SJCRH30 (cell line): ENCODE measurements around the gene MAP3K5. TPM values are rescaled to one million over a fixed set of nuclear protein-coding genes. Genes with fewer than 3 reads are reported as not detected.
"Not testable (repeated sequence)": the region's sequence is repeated elsewhere in the genome, so short reads cannot be mapped to it uniquely, and the experiment has no call there.

Experiments used
- DNase-seq, 2 experiments: peaks; one replicate each; pipeline ENCODE4 v3.0.0-alpha.2; 2015 to 2020
- H3K27ac ChIP-seq: fragments of 250-450 bp; sonication (Bioruptor Pico); 2 replicates; pipeline ENCODE4 v1.5.1; 2020; ENCODE audit warnings: mild to moderate bottlenecking, moderate library complexity
- H3K27me3 ChIP-seq: fragments of 250-450 bp; sonication (Bioruptor Pico); 2 replicates; pipeline ENCODE4 v1.5.1; 2020; ENCODE audit warnings: mild to moderate bottlenecking, moderate library complexity
- H3K36me3 ChIP-seq: fragments of 250-450 bp; sonication (Bioruptor Pico); 2 replicates; pipeline ENCODE4 v1.5.1; 2020; ENCODE audit warnings: mild to moderate bottlenecking, moderate library complexity
- H3K4me1 ChIP-seq: fragments of 250-450 bp; sonication (Bioruptor Pico); 2 replicates; pipeline ENCODE4 v1.5.1; 2020; ENCODE audit warnings: mild to moderate bottlenecking, moderate library complexity
- H3K4me3 ChIP-seq: fragments of 250-450 bp; sonication (Bioruptor Pico); 2 replicates; pipeline ENCODE4 v1.5.1; 2020; ENCODE audit warnings: mild to moderate bottlenecking, moderate library complexity
- H3K9me3 ChIP-seq: fragments of 250-450 bp; sonication (Bioruptor Pico); replicated peaks from 2 replicates; pipeline ENCODE4 v1.5.1; 2020; ENCODE audit warnings: mild to moderate bottlenecking, moderate library complexity
- total RNA-seq: library from RNA; depleted of rRNA; stranded (reverse); fragments of >200 nt; shearing (Covaris generic); gene quantifications from 2 replicates; pipeline ENCODE4 v1.2.3, GENCODE V29; 2014

MAP3K5 gene
- total RNA-seq, 1 experiment from 2014 or later, result 15.9 TPM

DNA sequence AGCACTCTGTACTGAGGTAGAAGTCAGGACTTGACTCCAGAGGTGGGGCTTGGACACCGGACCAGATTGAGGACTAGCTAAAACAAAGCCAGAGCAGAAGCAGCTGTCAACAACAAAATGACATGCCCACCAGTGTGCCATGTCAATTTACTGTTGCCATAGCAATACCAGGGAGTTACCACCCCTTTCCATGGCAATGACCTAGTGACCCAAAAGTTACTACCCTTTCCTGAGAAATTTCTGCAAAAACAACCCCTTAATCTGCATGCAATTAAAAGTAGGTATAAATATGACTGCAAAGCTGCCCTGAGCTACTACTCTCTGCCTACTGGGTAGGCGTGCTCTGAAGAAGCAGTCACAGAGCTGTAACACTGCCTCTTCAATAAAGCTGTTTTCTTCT, 21.0 kb downstream of the MAP3K5 start:
- Histone ChIP-seq H3K27me3 (no peaks in the 10 kb centered on the region), H3K9me3 (no peaks in the 10 kb centered on the region), H3K4me1 (no peaks in the 10 kb centered on the region), H3K36me3 (no peaks in the 10 kb centered on the region), H3K4me3 (no peak overlapping the region), H3K27ac (no peak overlapping the region)
- DNase-seq, result no peak

DNA sequence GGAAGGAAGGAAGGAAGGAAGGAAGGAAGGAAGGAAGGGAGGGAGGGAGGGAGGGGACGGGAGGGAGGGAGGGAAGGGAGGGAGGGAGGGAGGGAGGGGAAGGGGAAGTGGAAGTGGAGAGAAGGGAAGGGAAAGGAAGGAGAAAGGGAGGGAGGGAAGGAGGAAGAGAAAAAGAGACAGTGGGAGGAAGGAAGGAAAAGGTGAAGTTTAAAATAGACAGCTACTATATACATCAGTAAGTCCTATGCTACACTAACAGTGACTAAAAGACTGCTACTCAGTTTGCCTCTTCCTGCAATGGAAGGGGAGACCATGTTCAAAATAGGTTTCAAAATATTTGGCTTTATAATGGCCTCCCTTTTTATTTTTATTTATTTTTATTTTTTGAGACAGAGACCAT, 22.5 kb downstream of the MAP3K5 start:
- no peak for DNase-seq
- H3K4me3 ChIP-seq, result no peak overlapping the region
- no peaks in the 10 kb centered on the region for H3K4me1 ChIP-seq
- H3K36me3 ChIP-seq, result no peaks in the 10 kb centered on the region
- no peaks in the 10 kb centered on the region for H3K9me3 ChIP-seq
- H3K27me3 ChIP-seq, result no peaks in the 10 kb centered on the region
- H3K27ac ChIP-seq, result no peak overlapping the region

DNA sequence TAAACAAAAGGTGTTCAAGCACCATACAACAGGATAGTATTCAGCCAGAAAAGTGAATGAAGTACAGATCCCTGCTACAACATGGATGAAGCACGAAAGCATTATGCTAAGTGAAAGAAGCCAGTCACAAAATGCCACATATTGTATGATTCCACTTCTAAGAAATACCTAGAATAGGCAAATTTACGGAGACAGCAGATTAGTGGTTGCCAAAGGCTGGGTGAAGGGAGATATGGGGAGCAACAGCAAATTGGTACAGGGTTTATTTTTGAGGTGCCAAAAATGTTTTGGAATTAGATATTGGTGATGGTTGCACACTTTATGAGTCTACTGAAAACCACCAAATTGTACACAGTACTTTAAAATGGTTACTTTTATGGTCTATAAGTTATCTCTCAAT, 23.2 kb downstream of the MAP3K5 start:
- no peaks in the 10 kb centered on the region for H3K4me1 ChIP-seq
- H3K27me3 ChIP-seq, result no peaks in the 10 kb centered on the region
- H3K27ac ChIP-seq, result no peak overlapping the region
- no peaks in the 10 kb centered on the region for H3K9me3 ChIP-seq
- H3K4me3 ChIP-seq, result no peak overlapping the region
- no peak for DNase-seq
- H3K36me3 ChIP-seq, result no peaks in the 10 kb centered on the region

DNA sequence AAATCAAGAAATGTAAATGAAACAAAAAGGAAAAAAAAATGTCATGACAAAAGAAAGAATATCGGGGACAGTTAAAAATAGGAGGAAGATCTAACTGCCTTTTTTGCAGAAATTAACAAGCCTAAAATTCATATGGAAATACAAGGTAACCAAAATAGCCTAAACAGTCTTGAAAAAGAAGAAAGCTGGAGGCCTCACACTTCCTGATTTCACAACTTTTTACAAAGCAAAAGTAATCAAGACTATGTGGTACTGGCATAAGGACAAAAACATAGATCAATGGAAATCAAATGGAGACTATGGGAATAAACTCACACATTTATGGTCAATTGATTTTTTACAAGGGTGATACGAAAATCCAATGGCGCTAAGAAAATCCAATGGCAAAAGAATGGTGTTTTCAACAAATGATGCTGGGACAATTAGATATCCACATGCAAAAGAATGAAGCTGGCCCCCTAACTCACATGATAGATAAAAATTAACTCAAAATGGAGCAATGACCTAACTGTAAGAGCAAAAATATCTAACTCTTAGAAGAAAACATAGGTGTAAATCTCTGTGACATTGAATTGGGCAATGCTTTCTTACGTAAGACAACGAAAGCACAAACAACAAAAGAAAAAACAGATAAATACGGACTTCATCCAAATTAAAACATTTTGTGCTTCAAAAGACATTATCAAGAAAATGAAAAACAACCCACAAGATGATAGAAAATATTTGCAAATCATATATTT, 24.5 kb downstream of the MAP3K5 start:
- Histone ChIP-seq H3K27me3 (no peaks in the 10 kb centered on the region), H3K27ac (no peak overlapping the region), H3K36me3 (no peaks in the 10 kb centered on the region), H3K9me3 (no peaks in the 10 kb centered on the region), H3K4me1 (0 out of 2 replicates have a peak, but pooled peaks cover 7% of the 10 kb centered on the region), H3K4me3 (no peak overlapping the region)
- no peak for DNase-seq

DNA sequence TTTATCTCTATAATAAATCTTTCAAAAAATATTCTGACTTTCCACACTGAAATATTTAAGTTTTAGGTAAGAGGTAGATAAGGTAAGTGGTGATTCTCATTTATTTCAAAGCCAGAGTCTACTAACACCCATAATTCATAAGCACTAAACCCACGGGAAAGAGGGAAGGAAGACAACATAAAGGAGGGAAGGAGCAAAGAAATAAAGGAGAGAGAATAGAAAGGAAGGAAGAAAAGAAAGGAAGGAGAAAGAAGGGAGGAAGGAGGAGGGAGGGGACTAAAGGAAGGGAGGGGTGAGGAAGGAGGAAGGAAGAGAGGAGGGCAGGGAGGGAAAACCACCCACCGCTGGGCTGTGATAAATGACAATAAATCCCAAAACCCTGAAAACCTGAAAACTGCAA, 25.2 kb downstream of the MAP3K5 start:
- H3K27ac ChIP-seq, result no peak overlapping the region
- no peaks in the 10 kb centered on the region for H3K36me3 ChIP-seq
- no peaks in the 10 kb centered on the region for H3K9me3 ChIP-seq
- peaks cover 13% of the 10 kb centered on the region; the same call in 1 of the 2 replicates for H3K4me1 ChIP-seq
- H3K4me3 ChIP-seq, result no peak overlapping the region
- no peak for DNase-seq
- H3K27me3 ChIP-seq, result no peaks in the 10 kb centered on the region

DNA sequence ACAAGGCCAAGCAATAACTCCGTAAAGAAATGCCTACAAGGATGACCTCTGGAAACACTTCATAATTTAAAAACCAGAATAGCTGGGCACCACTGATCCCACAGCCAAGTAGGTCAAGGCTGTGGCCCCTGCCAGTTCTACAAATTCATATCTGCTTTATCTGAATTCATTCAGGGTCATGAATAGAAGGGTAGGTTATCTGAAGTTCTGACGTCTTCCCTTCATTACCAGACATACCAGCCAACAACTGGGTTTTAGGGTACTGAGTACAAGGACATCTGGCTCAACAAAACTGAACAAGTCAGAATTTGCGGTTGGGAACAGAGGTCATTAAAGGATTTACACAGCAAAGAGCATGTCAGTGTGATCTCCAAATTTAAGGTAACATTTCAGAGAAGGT, 26.0 kb downstream of the MAP3K5 start:
- Histone ChIP-seq H3K4me1 (peaks cover 14% of the 10 kb centered on the region; the same call in 1 of the 2 replicates), H3K27me3 (no peaks in the 10 kb centered on the region), H3K9me3 (no peaks in the 10 kb centered on the region), H3K4me3 (no peak overlapping the region), H3K27ac (no peak overlapping the region), H3K36me3 (no peaks in the 10 kb centered on the region)
- DNase-seq, result no peak

DNA sequence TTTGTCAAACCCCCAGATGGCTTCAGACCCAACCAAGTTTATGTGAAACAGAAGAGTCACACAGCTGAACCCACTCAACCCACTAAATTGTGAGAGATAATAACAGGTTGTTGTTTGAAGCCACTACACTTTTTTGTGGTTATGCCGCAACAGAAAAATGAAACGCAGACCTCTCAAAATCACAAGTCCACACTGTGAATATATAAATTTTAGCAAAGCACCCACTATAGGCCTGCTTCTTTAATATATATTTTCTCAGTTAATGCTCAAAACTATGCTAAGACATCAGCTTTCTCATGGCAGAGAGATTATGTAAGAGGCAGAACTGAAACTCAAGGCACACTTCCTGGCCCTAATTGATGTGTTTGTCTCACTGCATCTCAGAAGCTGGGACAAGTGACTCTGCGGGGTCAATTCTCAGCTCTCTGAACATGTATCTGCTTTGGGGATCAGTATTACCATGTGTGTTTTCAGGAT, 27.7 kb downstream of the MAP3K5 start:
- H3K27me3 ChIP-seq, result no peaks in the 10 kb centered on the region
- DNase-seq, result no peak
- no peak overlapping the region for H3K27ac ChIP-seq
- no peaks in the 10 kb centered on the region for H3K9me3 ChIP-seq
- no peaks in the 10 kb centered on the region for H3K36me3 ChIP-seq
- H3K4me1 ChIP-seq, result peaks cover 14% of the 10 kb centered on the region; the same call in 1 of the 2 replicates
- no peak overlapping the region for H3K4me3 ChIP-seq

DNA sequence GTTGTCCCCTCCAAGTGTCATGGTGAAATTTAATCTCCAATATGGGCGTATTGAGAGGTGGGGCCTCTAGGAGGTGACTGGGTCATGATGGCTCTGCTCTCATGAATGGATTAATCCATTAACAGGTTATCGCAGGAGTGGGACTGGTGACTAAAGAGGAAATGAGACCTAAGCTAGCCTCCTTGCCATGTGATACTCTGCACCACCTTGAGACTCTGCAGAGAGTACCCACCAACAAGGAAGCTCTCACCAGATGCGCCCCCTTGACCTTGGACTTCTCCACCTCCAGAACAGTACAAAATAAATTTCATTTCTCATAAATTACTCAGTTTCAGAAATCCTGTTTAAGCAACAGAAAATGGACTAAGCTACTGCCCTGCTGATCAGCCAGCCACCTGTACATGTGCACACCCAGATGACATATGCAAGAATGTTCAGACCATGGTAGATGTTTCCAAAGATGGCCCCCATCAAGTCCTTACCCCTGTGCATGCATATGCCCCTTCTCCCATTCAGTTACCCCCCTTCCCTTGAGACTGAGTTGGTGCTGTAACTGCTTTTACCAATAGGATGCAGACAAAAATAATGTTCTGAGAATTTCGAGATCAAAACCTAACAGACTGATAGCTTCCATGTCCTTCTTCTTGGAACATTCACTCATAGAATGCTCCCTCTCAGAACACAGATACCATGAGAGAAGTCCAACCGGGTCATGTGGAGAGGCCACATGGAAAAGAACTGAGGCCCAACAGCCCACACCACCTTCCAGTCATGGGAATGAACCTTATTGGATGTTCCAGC, 28.4 kb downstream of the MAP3K5 start:
- no peaks in the 10 kb centered on the region for H3K9me3 ChIP-seq
- H3K36me3 ChIP-seq, result no peaks in the 10 kb centered on the region
- peaks cover 14% of the 10 kb centered on the region; the same call in 1 of the 2 replicates for H3K4me1 ChIP-seq
- H3K27me3 ChIP-seq, result no peaks in the 10 kb centered on the region
- no peak overlapping the region for H3K27ac ChIP-seq
- DNase-seq, result no peak
- H3K4me3 ChIP-seq, result no peak overlapping the region

DNA sequence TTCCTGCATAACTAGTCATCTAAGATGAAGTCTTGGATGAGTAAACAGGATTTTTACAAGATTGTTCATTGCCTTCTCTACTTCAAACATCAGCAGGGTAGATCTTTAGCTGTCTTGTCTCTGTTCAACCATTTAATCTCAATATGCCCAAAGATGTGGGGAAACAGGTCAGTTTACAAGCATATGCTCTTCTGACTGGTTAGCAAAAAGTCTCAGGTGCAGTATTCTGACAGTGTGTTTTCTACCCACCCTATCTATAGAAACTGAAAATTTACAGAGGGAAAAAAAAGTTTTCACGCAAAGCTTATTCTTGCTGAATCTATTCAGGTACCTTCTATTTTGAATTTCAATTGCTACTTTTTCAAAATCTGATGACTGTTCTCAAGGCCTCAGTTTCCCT, 29.0 kb downstream of the MAP3K5 start:
- no peaks in the 10 kb centered on the region for H3K27me3 ChIP-seq
- no peak overlapping the region for H3K4me3 ChIP-seq
- H3K4me1 ChIP-seq, result peaks cover 14% of the 10 kb centered on the region; the same call in 1 of the 2 replicates
- H3K27ac ChIP-seq, result no peak overlapping the region
- no peaks in the 10 kb centered on the region for H3K36me3 ChIP-seq
- no peaks in the 10 kb centered on the region for H3K9me3 ChIP-seq
- DNase-seq, result no peak

DNA sequence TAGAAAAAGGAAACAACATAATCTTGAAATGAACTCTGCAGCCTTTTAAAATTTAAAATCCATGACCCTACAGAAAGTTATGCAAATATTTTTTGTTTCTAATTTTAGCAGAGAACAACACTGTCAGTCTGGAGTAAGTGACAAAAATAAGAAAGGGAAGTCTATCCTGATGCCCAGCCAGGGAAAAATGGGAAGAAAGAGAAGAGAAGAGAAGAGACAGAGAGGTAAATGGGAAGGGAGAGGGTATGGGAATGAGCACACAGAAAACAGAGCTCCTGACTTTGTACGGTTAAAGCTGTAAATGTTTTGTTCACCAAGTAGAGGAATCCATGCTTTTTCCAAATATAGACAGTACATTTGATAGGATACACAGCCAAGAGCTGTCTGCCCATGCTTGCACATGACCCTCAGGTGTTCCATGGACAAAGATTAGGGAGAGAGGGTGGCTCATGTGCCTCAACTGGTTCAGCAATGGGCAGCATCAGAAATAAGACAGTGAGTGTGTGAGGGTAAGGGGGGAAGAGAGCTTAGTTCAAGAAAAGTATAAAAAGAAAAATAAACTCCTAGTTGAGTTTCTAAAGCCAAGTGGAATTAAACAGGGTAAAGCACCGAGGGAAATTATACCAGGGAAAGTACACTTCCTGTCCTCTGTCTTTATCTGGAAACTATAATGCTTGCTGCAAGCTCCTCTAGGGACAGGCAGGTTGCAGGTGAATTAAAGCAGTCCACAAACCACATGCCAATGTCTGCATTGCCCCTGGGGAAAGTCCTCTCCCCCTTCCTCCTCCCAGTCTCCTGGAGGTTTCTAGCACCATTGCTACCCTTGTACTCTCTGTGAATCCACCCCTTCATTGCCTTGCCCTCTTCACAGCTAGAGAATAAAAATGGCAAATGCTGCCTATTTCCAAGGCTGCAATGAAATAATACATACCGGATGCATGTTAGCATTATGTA, 30.0 kb downstream of the MAP3K5 start:
- Histone ChIP-seq H3K36me3 (no peaks in the 10 kb centered on the region), H3K4me3 (peak overlapping the region; percentile 37), H3K4me1 (peaks cover 14% of the 10 kb centered on the region; the same call in 1 of the 2 replicates), H3K27me3 (no peaks in the 10 kb centered on the region), H3K9me3 (no peaks in the 10 kb centered on the region), H3K27ac (peak overlapping the region; percentile 16; the same call in 1 of the 2 replicates)
- peak in 1 of 2 experiments; percentile 26 for DNase-seq

DNA sequence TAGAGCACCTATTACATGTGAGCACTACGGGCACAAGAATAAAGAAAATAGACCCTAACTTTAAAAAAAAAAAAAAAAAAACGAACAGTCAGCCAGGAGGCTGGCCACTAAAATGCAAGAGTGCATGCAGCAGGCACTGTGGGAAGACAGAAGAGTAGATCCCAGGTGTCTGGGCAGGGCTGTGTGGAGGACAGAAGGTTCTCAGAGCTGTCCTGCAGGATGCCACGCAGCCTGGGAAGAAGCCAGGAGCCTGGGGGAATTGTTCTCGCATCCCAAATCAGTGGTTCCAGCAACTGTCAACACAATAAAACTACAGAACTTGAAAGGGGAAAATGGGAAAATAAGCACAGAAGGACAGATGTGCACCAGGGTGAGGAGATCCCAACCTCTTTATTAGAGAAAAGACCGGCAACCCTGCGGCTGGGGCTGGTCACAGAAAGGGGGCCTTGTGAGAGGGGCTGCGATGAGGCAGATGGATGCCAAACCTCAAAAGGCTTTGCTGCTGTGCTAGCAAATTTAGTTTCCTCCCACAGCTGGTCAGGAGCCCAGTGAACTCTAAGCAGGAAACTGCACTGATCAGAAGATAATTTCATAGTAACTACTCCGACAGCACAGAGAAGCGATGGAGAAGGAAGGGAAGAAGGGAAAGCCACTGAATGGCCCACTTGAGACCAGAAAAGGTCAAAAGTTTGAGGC, 30.9 kb downstream of the MAP3K5 start:
- H3K9me3 ChIP-seq, result no peaks in the 10 kb centered on the region
- peak; percentile 69 to 83 for DNase-seq
- H3K4me3 ChIP-seq, result peak overlapping the region; percentile 37
- H3K27ac ChIP-seq, result peak overlapping the region; percentile 16; the same call in 1 of the 2 replicates
- no peaks in the 10 kb centered on the region for H3K36me3 ChIP-seq
- no peaks in the 10 kb centered on the region for H3K27me3 ChIP-seq
- peaks cover 14% of the 10 kb centered on the region; the same call in 1 of the 2 replicates for H3K4me1 ChIP-seq

DNA sequence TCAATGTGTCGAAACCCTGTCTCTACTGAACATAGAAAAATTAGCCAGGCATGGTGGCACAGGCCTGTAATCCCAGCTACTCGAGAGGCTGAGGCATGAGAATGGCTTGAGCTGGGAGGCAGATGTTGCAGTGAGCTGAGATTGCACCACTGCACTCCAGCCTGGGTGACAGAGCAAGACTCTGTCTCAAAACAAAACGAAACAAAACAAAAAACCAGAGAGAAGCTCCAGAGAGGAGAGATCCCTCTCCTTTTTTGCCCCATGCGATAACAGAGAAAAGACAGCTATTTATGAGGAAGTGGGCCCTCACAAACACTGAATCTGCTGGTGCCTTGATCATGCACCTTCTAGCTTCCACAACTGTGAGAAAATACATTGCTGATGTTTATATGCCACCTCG, 31.5 kb downstream of the MAP3K5 start:
- H3K36me3 ChIP-seq, H3K9me3 ChIP-seq, H3K27ac ChIP-seq, H3K4me3 ChIP-seq, H3K27me3 ChIP-seq: not testable (repeated sequence)
- DNase-seq, result peak in 1 of 2 experiments; percentile 7
- peaks cover 14% of the 10 kb centered on the region; the same call in 1 of the 2 replicates for H3K4me1 ChIP-seq

DNA sequence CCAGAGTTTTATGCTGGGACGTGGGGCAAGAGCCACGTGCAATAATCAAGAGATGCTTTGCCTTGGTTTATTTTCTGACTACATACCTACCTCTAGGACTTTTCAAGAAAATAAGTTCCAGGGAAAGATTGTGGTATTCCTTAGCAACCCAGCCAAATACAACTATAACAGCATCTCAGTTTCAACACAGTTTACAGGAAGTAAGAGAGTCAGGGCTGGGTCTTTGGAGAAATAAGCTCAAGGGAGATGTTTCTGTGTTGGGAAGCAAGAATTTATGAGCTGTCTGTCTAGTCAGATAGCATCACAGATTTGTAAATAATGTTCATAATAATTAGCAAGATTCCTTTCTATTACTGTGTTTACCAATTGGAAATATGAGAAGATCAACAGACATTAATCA, 35.1 kb downstream of the MAP3K5 start:
- peaks cover 2% of the 10 kb centered on the region; the same call in 1 of the 2 replicates for H3K4me1 ChIP-seq
- no peak overlapping the region for H3K4me3 ChIP-seq
- no peaks in the 10 kb centered on the region for H3K36me3 ChIP-seq
- H3K27me3 ChIP-seq, result no peaks in the 10 kb centered on the region
- H3K27ac ChIP-seq, result no peak overlapping the region
- no peaks in the 10 kb centered on the region for H3K9me3 ChIP-seq
- no peak for DNase-seq

DNA sequence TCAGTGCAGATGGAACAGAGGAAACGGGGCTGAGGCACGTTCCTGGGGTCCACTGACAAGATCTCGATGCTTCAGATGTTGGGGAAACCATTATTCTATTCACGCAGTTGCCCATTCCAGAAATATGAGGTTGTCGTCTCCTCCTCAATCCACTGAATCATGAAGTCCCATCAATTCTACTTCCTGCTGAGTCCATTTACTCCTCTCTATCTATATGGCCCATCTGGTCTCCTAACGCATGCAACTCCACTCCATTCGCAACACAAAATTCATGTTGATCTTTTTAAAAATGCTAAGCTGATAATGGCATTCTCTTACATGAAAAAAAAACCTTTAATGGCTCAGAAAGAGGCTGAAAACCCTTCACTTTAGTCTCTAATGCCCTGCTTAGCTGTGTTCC, 37.5 kb downstream of the MAP3K5 start:
- Histone ChIP-seq H3K4me3 (no peak overlapping the region), H3K27ac (no peak overlapping the region), H3K36me3 (no peaks in the 10 kb centered on the region), H3K27me3 (no peaks in the 10 kb centered on the region), H3K9me3 (no peaks in the 10 kb centered on the region), H3K4me1 (no peaks in the 10 kb centered on the region)
- DNase-seq, result no peak
